Daoy (cell line): ENCODE data around the gene SYTL2. TPM values are rescaled to one million over a fixed set of nuclear protein-coding genes. Genes with fewer than 3 reads are reported as not detected.
"Not testable (repeated sequence)": the region's sequence is repeated elsewhere in the genome, so short reads cannot be mapped to it uniquely, and the experiment has no call there.

ENCODE experiments used
- DNase-seq: peaks from one replicate; pipeline ENCODE4 v3.0.0-alpha.2; 2015; ENCODE audit warnings: low read depth
- total RNA-seq: library from RNA; depleted of rRNA; stranded (reverse); fragments of >200 nt; shearing (Covaris generic); gene quantifications from 2 replicates; pipeline ENCODE4 v1.2.3, GENCODE V29; 2014; rRNA removed

SYTL2 gene
- total RNA-seq, 1 experiment from 2014 or later: 28.1 TPM

GRCh38 chr11:85656777-85657176 is 154.2 kb downstream of the SYTL2 start:
- DNase-seq: no peak

- not testable (repeated sequence) for DNase-seq
Measured at GRCh38 chr11:85654343-85654742, 156.6 kb downstream of the SYTL2 start.

GRCh38 chr11:85652786-85653447 is 158.0 kb downstream of the SYTL2 start:
- DNase-seq: no peak

DNA sequence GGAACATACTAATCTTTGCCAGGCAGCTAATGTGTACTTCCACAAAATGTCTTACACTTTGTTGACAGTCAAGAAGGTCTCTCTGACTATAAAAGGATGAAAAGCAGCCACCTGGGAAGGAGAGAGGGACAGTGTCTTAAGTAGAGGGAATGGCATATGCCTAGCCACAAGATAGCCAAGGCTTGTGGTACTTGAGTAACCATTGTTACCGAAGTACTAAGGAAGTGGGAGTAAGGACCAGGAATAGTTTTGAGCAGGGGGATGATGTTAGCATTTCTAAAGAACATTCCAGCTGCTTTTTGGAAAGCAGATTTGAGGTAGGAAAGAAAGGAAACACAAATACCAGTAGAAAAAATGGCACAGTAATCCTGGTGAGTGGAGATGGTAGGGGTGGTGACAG is 159.8 kb downstream of the SYTL2 start:
- DNase-seq: no peak

- DNase-seq: peak; percentile 93
Measured at GRCh38 chr11:85647604-85648299, 163.2 kb downstream of the SYTL2 start, which contains the start of gene TMEM126A. TSS of gene TMEM126A (plus strand) at chr11:85647967. CDS start at chr11:85650256, 2,289 bp downstream.

GRCh38 chr11:85647078-85647477 is 163.9 kb downstream of the SYTL2 start:
- DNase-seq: no peak

Other genes starting within 250 kb of the SYTL2 start
- gene DLG2, start 183.8 kb downstream of the SYTL2 start, total RNA-seq: 0.42 and 2.3 TPM in 2 replicates
- 61.1 and 81.1 TPM in 2 replicates for gene TMEM126B, start 182.5 kb downstream of the SYTL2 start, total RNA-seq
- 64.4 and 105 TPM in 2 replicates for gene TMEM126A, start 163.2 kb downstream of the SYTL2 start, total RNA-seq
- 34.3 and 52.9 TPM in 2 replicates for gene CREBZF, start 146.0 kb downstream of the SYTL2 start, total RNA-seq
- gene CCDC89, start 124.9 kb downstream of the SYTL2 start, total RNA-seq: 1.1 and 1.4 TPM in 2 replicates
- gene CCDC83, start 44.2 kb upstream of the SYTL2 start, total RNA-seq: not detected in 2 replicates